Tibial nerve (tissue), 4 donors: ENCODE measurements around the gene MAGI3.

Source experiments
- EP300 ChIP-seq, 2 donors: sonication (generic); formaldehyde crosslinking; IDR thresholded peaks; one replicate each; pipeline ENCODE4 v1.6.1; 2017; ENCODE audit warnings: antibody characterized with exemption in 2 of 2, mild to moderate bottlenecking in 1 of 2
- POLR2A ChIP-seq, 2 donors: fragments of 450-650 bp; IDR thresholded peaks; one replicate each; pipeline ENCODE4 v1.6.1; 2017; ENCODE audit warnings: antibody characterized with exemption in 2 of 2, mild to moderate bottlenecking in 2 of 2, moderate library complexity in 2 of 2
- TF ChIP-seq, protein P1 (sequence below), 5 experiments: fragments of 200-600 bp in 3 of 5; fragments of 450-650 bp in 2 of 5; sonication (generic) in 3 of 5; IDR thresholded peaks; one replicate each; pipeline ENCODE4 v1.5.1; 2016 to 2019; ENCODE audit warnings: antibody characterized with exemption in 5 of 5, mild to moderate bottlenecking in 3 of 5, moderate library complexity in 2 of 5

DNA sequence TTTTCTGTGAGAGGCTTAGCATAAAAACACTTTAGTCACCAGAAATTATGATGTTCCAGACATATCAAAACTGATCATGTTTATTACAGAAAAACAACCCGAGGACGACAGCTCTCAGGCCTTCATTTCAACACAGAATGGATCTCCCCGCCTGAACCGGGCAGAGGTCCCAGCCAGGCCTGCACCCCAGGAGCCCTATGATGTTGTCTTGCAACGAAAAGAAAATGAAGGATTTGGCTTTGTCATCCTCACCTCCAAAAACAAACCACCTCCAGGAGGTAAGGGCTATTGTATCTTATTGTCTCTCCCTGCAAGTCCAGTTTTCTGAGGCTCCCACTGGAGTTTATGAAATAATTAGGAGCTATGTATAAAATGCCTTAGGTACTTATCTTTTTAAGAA is 263.4 kb downstream of the MAGI3 start:
- TF ChIP-seq, protein P1, sequence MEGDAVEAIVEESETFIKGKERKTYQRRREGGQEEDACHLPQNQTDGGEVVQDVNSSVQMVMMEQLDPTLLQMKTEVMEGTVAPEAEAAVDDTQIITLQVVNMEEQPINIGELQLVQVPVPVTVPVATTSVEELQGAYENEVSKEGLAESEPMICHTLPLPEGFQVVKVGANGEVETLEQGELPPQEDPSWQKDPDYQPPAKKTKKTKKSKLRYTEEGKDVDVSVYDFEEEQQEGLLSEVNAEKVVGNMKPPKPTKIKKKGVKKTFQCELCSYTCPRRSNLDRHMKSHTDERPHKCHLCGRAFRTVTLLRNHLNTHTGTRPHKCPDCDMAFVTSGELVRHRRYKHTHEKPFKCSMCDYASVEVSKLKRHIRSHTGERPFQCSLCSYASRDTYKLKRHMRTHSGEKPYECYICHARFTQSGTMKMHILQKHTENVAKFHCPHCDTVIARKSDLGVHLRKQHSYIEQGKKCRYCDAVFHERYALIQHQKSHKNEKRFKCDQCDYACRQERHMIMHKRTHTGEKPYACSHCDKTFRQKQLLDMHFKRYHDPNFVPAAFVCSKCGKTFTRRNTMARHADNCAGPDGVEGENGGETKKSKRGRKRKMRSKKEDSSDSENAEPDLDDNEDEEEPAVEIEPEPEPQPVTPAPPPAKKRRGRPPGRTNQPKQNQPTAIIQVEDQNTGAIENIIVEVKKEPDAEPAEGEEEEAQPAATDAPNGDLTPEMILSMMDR (IDR thresholded peaks at IDR 0.05), result no peak
- TF ChIP-seq EP300 (IDR thresholded peaks at IDR 0.05), result no peak
- no peak for TF ChIP-seq POLR2A (IDR thresholded peaks at IDR 0.05)
